ENCODE results near the gene TTC21A. TPM values are rescaled to one million over a fixed set of nuclear protein-coding genes. Genes with fewer than 3 reads are reported as not detected.
"Not testable (repeated sequence)": the region's sequence is repeated elsewhere in the genome, so short reads cannot be mapped to it uniquely, and the experiment has no call there.

TTC21A gene
- total RNA-seq, 1 donor from 2014 or later, result 0.55 TPM

- intact Hi-C loops (cut with micrococcal nuclease), result no loop called here
- no peak for DNase-seq (ENCODE audit: low spot score)
- peaks cover 32% of the 10 kb centered on the region for H3K36me3 Mint-ChIP-seq (ENCODE audit: low read depth)
- peaks cover 43% of the 10 kb centered on the region for H3K4me1 Mint-ChIP-seq (ENCODE audit: low read depth)
- H3K27ac Mint-ChIP-seq, result peak overlapping the region; percentile 78
- H3K27me3 Mint-ChIP-seq (ENCODE audit: low read depth), result peaks cover 16% of the 10 kb centered on the region
- H3K9me3 Mint-ChIP-seq, result no peaks in the 10 kb centered on the region
- H3K4me3 Mint-ChIP-seq (ENCODE audit: low read depth), result peak overlapping the region; percentile 79
Measured at GRCh38 chr3:39154280-39155021, 47.0 kb downstream of the TTC21A start.

- intact Hi-C loops (cut with micrococcal nuclease), result no loop called here
- no peak overlapping the region for H3K4me3 Mint-ChIP-seq (ENCODE audit: low read depth)
Measured at GRCh38 chr3:39156421-39156820, 48.9 kb downstream of the TTC21A start.

GRCh38 chr3:39157359-39157758 lies 49.9 kb downstream of the TTC21A start:
- DNase-seq (ENCODE audit: low spot score), result no peak
- intact Hi-C loops (cut with micrococcal nuclease), result no loop called here
- no peaks in the 10 kb centered on the region for H3K9me3 Mint-ChIP-seq
- peaks cover 3% of the 10 kb centered on the region for H3K36me3 Mint-ChIP-seq (ENCODE audit: low read depth)
- no peak overlapping the region for H3K27ac Mint-ChIP-seq
- peaks cover 21% of the 10 kb centered on the region for H3K4me1 Mint-ChIP-seq (ENCODE audit: low read depth)
- H3K4me3 Mint-ChIP-seq (ENCODE audit: low read depth), result no peak overlapping the region
- H3K27me3 Mint-ChIP-seq (ENCODE audit: low read depth), result peaks cover 18% of the 10 kb centered on the region

More at GRCh38 chr3:39156421-39156820, 48.9 kb downstream of the TTC21A start:
- no peak overlapping the region for H3K27ac Mint-ChIP-seq
- no peak for DNase-seq (ENCODE audit: low spot score)
- H3K4me1 Mint-ChIP-seq (ENCODE audit: low read depth), result peaks cover 25% of the 10 kb centered on the region
- no peaks in the 10 kb centered on the region for H3K9me3 Mint-ChIP-seq
- peaks cover 13% of the 10 kb centered on the region for H3K36me3 Mint-ChIP-seq (ENCODE audit: low read depth)
- H3K27me3 Mint-ChIP-seq (ENCODE audit: low read depth), result peaks cover 18% of the 10 kb centered on the region

- H3K4me3 Mint-ChIP-seq (ENCODE audit: low read depth), result no peak overlapping the region
- no peak for DNase-seq (ENCODE audit: low spot score)
- no peaks in the 10 kb centered on the region for H3K36me3 Mint-ChIP-seq (ENCODE audit: low read depth)
- peaks cover 18% of the 10 kb centered on the region for H3K27me3 Mint-ChIP-seq (ENCODE audit: low read depth)
- intact Hi-C loops (cut with micrococcal nuclease), result no loop called here
- H3K27ac Mint-ChIP-seq, result no peak overlapping the region
- peaks cover under 1% of the 10 kb centered on the region for H3K9me3 Mint-ChIP-seq
- peaks cover 18% of the 10 kb centered on the region for H3K4me1 Mint-ChIP-seq (ENCODE audit: low read depth)
Measured at GRCh38 chr3:39158148-39158715, 50.8 kb downstream of the TTC21A start.

- no peaks in the 10 kb centered on the region for H3K36me3 Mint-ChIP-seq (ENCODE audit: low read depth)
- H3K4me3 Mint-ChIP-seq (ENCODE audit: low read depth), result no peak overlapping the region
- DNase-seq (ENCODE audit: low spot score), result no peak
- peaks cover 2% of the 10 kb centered on the region for H3K27me3 Mint-ChIP-seq (ENCODE audit: low read depth)
- H3K4me1 Mint-ChIP-seq (ENCODE audit: low read depth), result peaks cover 15% of the 10 kb centered on the region
- no peak overlapping the region for H3K27ac Mint-ChIP-seq
- H3K9me3 Mint-ChIP-seq, result peaks cover 4% of the 10 kb centered on the region
- intact Hi-C loops (cut with micrococcal nuclease), result no loop called here
Measured at GRCh38 chr3:39164414-39164813, 56.9 kb downstream of the TTC21A start.

- Mint-ChIP-seq H3K27me3 (ENCODE audit: low read depth) (no peaks in the 10 kb centered on the region), H3K4me1 (ENCODE audit: low read depth) (peaks cover 15% of the 10 kb centered on the region), H3K9me3 (peaks cover 4% of the 10 kb centered on the region), H3K36me3 (ENCODE audit: low read depth) (no peaks in the 10 kb centered on the region), H3K27ac (no peak overlapping the region), H3K4me3 (ENCODE audit: low read depth) (no peak overlapping the region)
- intact Hi-C loops (cut with micrococcal nuclease), result no loop called here
- DNase-seq (ENCODE audit: low spot score), result no peak
Measured at GRCh38 chr3:39165518-39165917, 58.0 kb downstream of the TTC21A start.

- DNase-seq (ENCODE audit: low spot score), result no peak
- H3K36me3 Mint-ChIP-seq (ENCODE audit: low read depth), result no peaks in the 10 kb centered on the region
- no peaks in the 10 kb centered on the region for H3K27me3 Mint-ChIP-seq (ENCODE audit: low read depth)
- intact Hi-C loops (cut with micrococcal nuclease), result no loop called here
- H3K27ac Mint-ChIP-seq, result no peak overlapping the region
- H3K4me1 Mint-ChIP-seq (ENCODE audit: low read depth), result peaks cover 15% of the 10 kb centered on the region
- peaks cover 4% of the 10 kb centered on the region for H3K9me3 Mint-ChIP-seq
- no peak overlapping the region for H3K4me3 Mint-ChIP-seq (ENCODE audit: low read depth)
Measured at GRCh38 chr3:39166134-39166710, 58.7 kb downstream of the TTC21A start.

GRCh38 chr3:39166932-39167532 lies 59.6 kb downstream of the TTC21A start:
- Mint-ChIP-seq H3K4me3 (ENCODE audit: low read depth) (no peak overlapping the region), H3K27ac (no peak overlapping the region), H3K4me1 (ENCODE audit: low read depth) (peaks cover 15% of the 10 kb centered on the region), H3K9me3 (peaks cover 4% of the 10 kb centered on the region), H3K36me3 (ENCODE audit: low read depth) (no peaks in the 10 kb centered on the region), H3K27me3 (ENCODE audit: low read depth) (no peaks in the 10 kb centered on the region)
- no peak for DNase-seq (ENCODE audit: low spot score)
- intact Hi-C loops (cut with micrococcal nuclease), result no loop called here

- H3K36me3 Mint-ChIP-seq (ENCODE audit: low read depth), result no peaks in the 10 kb centered on the region
- no peak overlapping the region for H3K4me3 Mint-ChIP-seq (ENCODE audit: low read depth)
- peaks cover 15% of the 10 kb centered on the region for H3K4me1 Mint-ChIP-seq (ENCODE audit: low read depth)
- peaks cover 2% of the 10 kb centered on the region for H3K27me3 Mint-ChIP-seq (ENCODE audit: low read depth)
- H3K9me3 Mint-ChIP-seq, result peaks cover 3% of the 10 kb centered on the region
- DNase-seq (ENCODE audit: low spot score), result no peak
- intact Hi-C loops (cut with micrococcal nuclease), result no loop called here
- no peak overlapping the region for H3K27ac Mint-ChIP-seq
Measured at GRCh38 chr3:39168156-39168780, 60.8 kb downstream of the TTC21A start.

GRCh38 chr3:39169712-39170111 lies 62.2 kb downstream of the TTC21A start:
- Mint-ChIP-seq H3K4me3 (ENCODE audit: low read depth) (no peak overlapping the region), H3K36me3 (ENCODE audit: low read depth) (no peaks in the 10 kb centered on the region), H3K9me3 (no peaks in the 10 kb centered on the region), H3K27me3 (ENCODE audit: low read depth) (peaks cover 2% of the 10 kb centered on the region), H3K27ac (no peak overlapping the region), H3K4me1 (ENCODE audit: low read depth) (peaks cover 15% of the 10 kb centered on the region)
- intact Hi-C loops (cut with micrococcal nuclease), result no loop called here
- DNase-seq (ENCODE audit: low spot score), result no peak

GRCh38 chr3:39170461-39170860 lies 63.0 kb downstream of the TTC21A start:
- peaks cover 2% of the 10 kb centered on the region for H3K27me3 Mint-ChIP-seq (ENCODE audit: low read depth)
- no peaks in the 10 kb centered on the region for H3K36me3 Mint-ChIP-seq (ENCODE audit: low read depth)
- H3K4me3 Mint-ChIP-seq (ENCODE audit: low read depth), result no peak overlapping the region
- DNase-seq (ENCODE audit: low spot score), result no peak
- intact Hi-C loops (cut with micrococcal nuclease), result no loop called here
- H3K27ac Mint-ChIP-seq, result no peak overlapping the region
- H3K9me3 Mint-ChIP-seq, result no peaks in the 10 kb centered on the region
- H3K4me1 Mint-ChIP-seq (ENCODE audit: low read depth), result peaks cover 17% of the 10 kb centered on the region

GRCh38 chr3:39170877-39171276 lies 63.4 kb downstream of the TTC21A start:
- DNase-seq (ENCODE audit: low spot score); H3K27me3 Mint-ChIP-seq (ENCODE audit: low read depth); H3K4me3 Mint-ChIP-seq (ENCODE audit: low read depth); H3K27ac Mint-ChIP-seq; intact Hi-C loops (cut with micrococcal nuclease); H3K36me3 Mint-ChIP-seq (ENCODE audit: low read depth); H3K9me3 Mint-ChIP-seq: not testable (repeated sequence)
- peaks cover 15% of the 10 kb centered on the region for H3K4me1 Mint-ChIP-seq (ENCODE audit: low read depth)

Measured in activated T-helper 2 cell treated with anti-CD3 and anti-CD28 coated beads, Interferon-gamma antibody, Interleukin-2, Interleukin-4, amounts not matched to agents 10 μg/mL and 5 μg/mL and 100 μg/mL, durations not matched to agents 14 hours and 24 hours and 36 hours (primary cell).